Vagina (tissue), 2 donors: ENCODE data around the gene EIF5B. TPM values are rescaled to one million over a fixed set of nuclear protein-coding genes. Genes with fewer than 3 reads are reported as not detected.

Source experiments
- DNase-seq, 2 donors: peaks; one replicate each; pipeline ENCODE4 v3.0.0-alpha.2; 2017; ENCODE audit errors: extremely low spot score in 2 of 2
- H3K27ac ChIP-seq: fragments of 200-600 bp; sonication (generic); one replicate; pipeline ENCODE4 v1.5.1; 2019
- H3K27me3 ChIP-seq: fragments of 200-600 bp; sonication (generic); one replicate; pipeline ENCODE4 v1.5.1; 2019
- H3K36me3 ChIP-seq, 2 donors: fragments of 200-600 bp; sonication (generic); one replicate each; pipeline ENCODE4 v1.5.1; 2017 to 2019
- H3K4me1 ChIP-seq: fragments of 200-600 bp; sonication (generic); one replicate; pipeline ENCODE4 v1.5.1; 2019
- H3K4me3 ChIP-seq, 2 donors: fragments of 200-600 bp; sonication (generic); 1 replicate in 1 of 2; 2 replicates in 1 of 2; pipeline ENCODE4 v1.5.1; 2016 to 2019
- H3K9me3 ChIP-seq: fragments of 200-600 bp; sonication (generic); one replicate; pipeline ENCODE4 v1.5.1; 2019
- CTCF ChIP-seq, 3 experiments: fragments of 450-650 bp in 2 of 3; fragments of 200-600 bp in 1 of 3; sonication (generic) in 1 of 3; IDR thresholded peaks; one replicate each; pipeline ENCODE4 v1.5.1; 2017 to 2019; ENCODE audit warnings: antibody characterized with exemption in 3 of 3, mild to moderate bottlenecking in 2 of 3, moderate library complexity in 2 of 3
- POLR2A ChIP-seq, 2 donors: fragments of 450-650 bp; IDR thresholded peaks; one replicate each; pipeline ENCODE4 v1.6.1; 2017; ENCODE audit warnings: antibody characterized with exemption in 2 of 2, mild to moderate bottlenecking in 2 of 2, moderate library complexity in 2 of 2
- POLR2AphosphoS5 ChIP-seq, 2 donors: sonication (generic); formaldehyde crosslinking; IDR thresholded peaks; one replicate each; pipeline ENCODE4 v1.9.0; 2017; ENCODE audit warnings: antibody characterized with exemption in 2 of 2, mild to moderate bottlenecking in 2 of 2, low read depth in 1 of 2; ENCODE audit not compliant: insufficient read depth in 1 of 2
- intact Hi-C: fragments of 100-400 bp; cut with DNase I; formaldehyde crosslinking; loops from one replicate; pipeline ENCODE4 v1.15.1; 2023
- total RNA-seq: library from RNA; depleted of rRNA; stranded (reverse); fragments of >200 nt; gene quantifications from one replicate; pipeline ENCODE4 v1.2.3, GENCODE V29; 2016

The EIF5B gene
- total RNA-seq, 1 donor from 2014 or later = 31.2 TPM

DNA sequence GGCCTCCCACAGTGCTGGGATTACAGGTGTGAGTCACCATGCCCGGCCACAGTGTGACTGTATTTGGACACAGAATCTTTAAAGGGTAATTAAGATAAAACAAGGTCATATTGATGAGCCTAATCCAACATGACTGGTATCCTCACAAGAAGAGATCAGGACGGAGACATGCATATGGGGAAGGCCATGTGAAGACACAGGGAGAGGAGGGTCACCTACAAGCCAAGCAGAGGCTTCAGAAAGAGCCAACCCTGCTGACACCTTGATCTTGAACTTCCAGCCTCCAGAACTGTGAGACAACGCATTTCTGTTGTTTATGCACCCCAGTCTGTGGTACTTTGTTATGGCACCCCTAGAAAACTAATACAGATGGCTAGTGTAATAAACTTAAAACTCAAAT, 80.2 kb downstream of the EIF5B start:
- H3K27me3 ChIP-seq = no peaks in the 10 kb centered on the region
- no peaks in the 10 kb centered on the region for H3K4me1 ChIP-seq
- H3K9me3 ChIP-seq = no peaks in the 10 kb centered on the region
- peaks cover 0 to 72% of the 10 kb centered on the region in 2 donors for H3K36me3 ChIP-seq
- no peak overlapping the region for H3K4me3 ChIP-seq
- DNase-seq = no peak
- no peak overlapping the region for H3K27ac ChIP-seq
- intact Hi-C loops = no loop called here
- no peak for TF ChIP-seq POLR2A (IDR thresholded peaks at IDR 0.05)
- TF ChIP-seq POLR2AphosphoS5 (IDR thresholded peaks at IDR 0.05; ENCODE audit: insufficient read depth in 1 of 2, low read depth in 1 of 2) = no peak

DNA sequence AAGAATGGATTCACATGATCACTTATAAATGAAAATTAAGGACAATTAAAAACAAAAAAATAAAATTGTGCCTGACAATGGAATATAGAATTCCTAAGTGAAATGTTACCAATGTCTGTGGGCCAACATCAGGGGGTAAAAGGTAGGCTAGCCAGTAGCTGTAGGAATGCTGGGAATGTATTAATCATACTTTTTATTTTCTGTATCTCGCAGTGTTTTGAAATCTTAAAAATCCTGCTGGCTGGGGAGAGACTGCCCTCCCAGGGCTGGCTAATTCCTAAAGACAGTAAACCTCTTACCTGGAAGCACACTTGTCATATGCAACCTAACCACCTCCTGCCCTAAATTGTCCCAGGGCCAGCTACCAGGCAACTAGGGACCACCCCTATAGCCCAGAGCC, 82.8 kb downstream of the EIF5B start:
- Histone ChIP-seq H3K36me3 (peaks cover 0 to 66% of the 10 kb centered on the region in 2 donors), H3K4me1 (no peaks in the 10 kb centered on the region), H3K9me3 (no peaks in the 10 kb centered on the region), H3K27me3 (no peaks in the 10 kb centered on the region), H3K27ac (no peak overlapping the region), H3K4me3 (no peak overlapping the region)
- no peak for DNase-seq
- TF ChIP-seq CTCF (IDR thresholded peaks at IDR 0.05) = no peak
- intact Hi-C loops = no loop called here

DNA sequence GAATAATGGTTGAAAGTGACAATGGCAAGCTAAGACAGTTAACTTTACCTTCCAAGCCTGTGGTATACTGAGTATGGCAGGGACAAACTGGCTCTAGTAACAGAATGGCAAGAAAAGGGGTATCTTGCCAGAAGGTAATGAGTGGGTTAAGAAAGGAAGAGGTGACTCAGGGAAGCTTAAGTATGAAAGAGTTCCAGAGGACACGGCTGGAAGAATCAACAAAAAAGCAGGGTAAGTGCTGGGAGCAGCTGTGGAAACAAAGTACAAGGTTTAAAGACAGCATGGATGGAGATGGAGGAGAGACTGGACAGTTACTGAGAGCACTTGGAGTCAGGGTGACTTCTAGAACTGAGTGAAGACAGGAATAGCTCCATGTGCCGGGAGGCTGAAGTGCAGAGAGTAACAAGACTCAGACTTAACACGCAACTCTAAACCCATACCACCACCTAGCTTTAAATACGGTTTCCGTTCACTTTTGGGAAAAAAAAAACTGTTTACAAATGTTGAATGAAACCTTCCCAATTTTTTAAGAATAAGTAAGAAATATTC, 83.6 kb downstream of the EIF5B start:
- Histone ChIP-seq H3K27ac (no peak overlapping the region), H3K4me3 (no peak overlapping the region), H3K9me3 (no peaks in the 10 kb centered on the region), H3K27me3 (no peaks in the 10 kb centered on the region), H3K36me3 (peaks cover 0 to 60% of the 10 kb centered on the region in 2 donors), H3K4me1 (no peaks in the 10 kb centered on the region)
- no peak for DNase-seq
- no peak for TF ChIP-seq POLR2AphosphoS5 (IDR thresholded peaks at IDR 0.05; ENCODE audit: insufficient read depth in 1 of 2, low read depth in 1 of 2)
- no peak for TF ChIP-seq POLR2A (IDR thresholded peaks at IDR 0.05)
- TF ChIP-seq CTCF (IDR thresholded peaks at IDR 0.05) = no peak
- intact Hi-C loops = no loop called here

DNA sequence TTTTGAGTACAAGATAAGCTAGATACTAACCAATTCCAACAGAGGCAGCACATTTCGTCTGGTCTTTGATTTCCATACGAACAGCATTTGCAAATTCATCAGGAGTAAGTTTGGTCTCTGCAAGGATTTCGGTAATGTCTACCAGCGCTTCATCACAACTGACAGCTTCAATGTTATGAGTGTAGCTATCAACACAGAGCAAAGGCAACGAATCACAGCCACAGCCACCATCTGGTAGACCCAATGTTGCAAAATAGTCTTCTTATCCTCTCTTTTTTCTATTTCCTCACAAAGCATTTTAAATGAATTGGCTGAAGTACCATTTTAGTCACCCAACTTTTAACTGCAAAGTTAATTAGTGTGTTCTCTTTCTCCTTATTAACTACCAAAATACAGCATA, 84.3 kb downstream of the EIF5B start:
- Histone ChIP-seq H3K9me3 (no peaks in the 10 kb centered on the region), H3K27me3 (no peaks in the 10 kb centered on the region), H3K4me3 (no peak overlapping the region), H3K4me1 (no peaks in the 10 kb centered on the region), H3K36me3 (peaks cover 0 to 60% of the 10 kb centered on the region in 2 donors), H3K27ac (no peak overlapping the region)
- no peak for DNase-seq
- intact Hi-C loops = no loop called here
- TF ChIP-seq CTCF (IDR thresholded peaks at IDR 0.05) = no peak
- TF ChIP-seq POLR2A (IDR thresholded peaks at IDR 0.05) = no peak
- TF ChIP-seq POLR2AphosphoS5 (IDR thresholded peaks at IDR 0.05; ENCODE audit: insufficient read depth in 1 of 2, low read depth in 1 of 2) = no peak

- H3K36me3 ChIP-seq = peaks cover 0 to 53% of the 10 kb centered on the region in 2 donors
- intact Hi-C loops = no loop called here
- H3K27me3 ChIP-seq = no peaks in the 10 kb centered on the region
- no peak for DNase-seq
- H3K9me3 ChIP-seq = no peaks in the 10 kb centered on the region
- TF ChIP-seq POLR2AphosphoS5 (IDR thresholded peaks at IDR 0.05; ENCODE audit: insufficient read depth in 1 of 2, low read depth in 1 of 2) (no peak), POLR2A (IDR thresholded peaks at IDR 0.05) (no peak), CTCF (IDR thresholded peaks at IDR 0.05) (no peak)
- no peak overlapping the region for H3K27ac ChIP-seq
- no peak overlapping the region for H3K4me3 ChIP-seq
- no peaks in the 10 kb centered on the region for H3K4me1 ChIP-seq
Measured at GRCh38 chr2:99422599-99422998, 85.4 kb downstream of the EIF5B start.
